Measurements from ENCODE around the gene PANK4.

- TF ChIP-seq POLR2A (IDR thresholded peaks at IDR 0.05; ENCODE audit: low read length) (no peak), GATA1 (IDR thresholded peaks at IDR 0.05; ENCODE audit: low read depth, low read length) (no peak)
Measured at GRCh38 chr1:2535455-2535854, 9.1 kb upstream of the PANK4 start.

Measured in erythroblast (primary cell).